Measurements from ENCODE around the gene AATK. TPM values are rescaled to one million over a fixed set of nuclear protein-coding genes. Genes with fewer than 3 reads are reported as not detected.

The AATK gene
- total and polyA plus RNA-seq, 9 of the 15 experiments (the other 6 are each of a cell fraction or from before 2014, with no cell fraction given): 0.11 to 0.55 (median 0.38) TPM; not detected in 5

- DNase-seq (ENCODE audit: extremely low read depth in 1 of 4, low spot score in 3 of 4) (no peak), FAIRE-seq (no peak), ATAC-seq (no peak)
- H2AFZ ChIP-seq (ENCODE audit: low read depth, low read length): no peak overlapping the region
- H3K9me3 ChIP-seq (replicated peaks; ENCODE audit: control insufficient read depth, insufficient read depth, low read depth, low read length): no peaks in the 10 kb centered on the region; the same call in 1 of the 2 replicates
- H3K27ac ChIP-seq (ENCODE audit: extremely low read depth, low read depth, low read length): no peak overlapping the region
- no TSS peak for BruUV-seq (replicated peaks)
- WGBS (ENCODE audit: insufficient coverage, low coverage, missing lambda C conversion rate): 22% methylated on average over 7 of the region's 7 CpGs
- no peak overlapping the region for H3K4me3 ChIP-seq
- H3K27me3 ChIP-seq (ENCODE audit: control insufficient read depth in 2 of 2, insufficient read depth in 2 of 2, low read length in 2 of 2): peaks cover 16 to 66% of the 10 kb centered on the region in 2 experiments
- H3K9ac ChIP-seq (ENCODE audit: insufficient read depth in 1 of 2, low read depth in 2 of 2, low read length in 2 of 2): no peak overlapping the region
- H3K9me1 ChIP-seq (ENCODE audit: control insufficient read depth, insufficient read depth, low read length): no peaks in the 10 kb centered on the region
- peaks cover 0 to 35% of the 10 kb centered on the region in 2 experiments; a peak in 3 of 5 replicates for H3K4me1 ChIP-seq (replicated peaks in 1 of 2; ENCODE audit: control insufficient read depth in 2 of 2, insufficient read depth in 2 of 2, low read length in 2 of 2)
- no peaks in the 10 kb centered on the region for H3K79me2 ChIP-seq (ENCODE audit: control insufficient read depth, insufficient read depth, low read length)
- no peaks in the 10 kb centered on the region for H4K20me1 ChIP-seq (replicated peaks; ENCODE audit: control insufficient read depth, insufficient read depth, low read length)
- POLR2A ChIA-PET: interaction anchor here (0.6 kb wide), 1 partner anchor 103 kb away, joined by 3 read pairs; no protein-coding TSS in a partner anchor
- in situ Hi-C loops (cut with MboI): no loop called here
- CTCF ChIA-PET (ENCODE audit: low intra/inter-chr PET ratio): no interaction called here
- H3K36me3 ChIP-seq (ENCODE audit: control insufficient read depth, insufficient read depth, low read length): no peaks in the 10 kb centered on the region
- TF ChIP-seq PRPF4 (IDR thresholded peaks at IDR 0.05; ENCODE audit: insufficient read depth, low read depth, low read length, poor library complexity, severe bottlenecking): no peak
- no peak for TF ChIP-seq PCBP2 (IDR thresholded peaks at IDR 0.05; ENCODE audit: low read depth, low read length, poor library complexity, severe bottlenecking)
- no peak for TF ChIP-seq ADNP (tag; IDR thresholded peaks at IDR 0.05)
- intact Hi-C loops (cut with micrococcal nuclease): no loop called here
- H3K4me2 ChIP-seq (ENCODE audit: insufficient read depth, low read length): no peak overlapping the region
Observed at GRCh38 chr17:81176666-81177065, 10.6 kb upstream of the AATK start.

GRCh38 chr17:81173762-81174155 lies 7.7 kb upstream of the AATK start:
- no peak overlapping the region for H3K4me3 ChIP-seq
- no peak overlapping the region for H2AFZ ChIP-seq (ENCODE audit: low read depth, low read length)
- ChIA-PET CTCF (ENCODE audit: low intra/inter-chr PET ratio) (no interaction called here), POLR2A (no interaction called here)
- no peaks in the 10 kb centered on the region; the same call in none of the 2 replicates for H3K9me3 ChIP-seq (replicated peaks; ENCODE audit: control insufficient read depth, insufficient read depth, low read depth, low read length)
- no peak overlapping the region for H3K27ac ChIP-seq (ENCODE audit: extremely low read depth, low read depth, low read length)
- H3K4me1 ChIP-seq (replicated peaks in 1 of 2; ENCODE audit: control insufficient read depth in 2 of 2, insufficient read depth in 2 of 2, low read length in 2 of 2): peaks cover 0 to 14% of the 10 kb centered on the region in 2 experiments; a peak in 3 of 5 replicates
- H3K9ac ChIP-seq (ENCODE audit: insufficient read depth in 1 of 2, low read depth in 2 of 2, low read length in 2 of 2): no peak overlapping the region
- H3K27me3 ChIP-seq (ENCODE audit: control insufficient read depth in 2 of 2, insufficient read depth in 2 of 2, low read length in 2 of 2): peaks cover 5 to 48% of the 10 kb centered on the region in 2 experiments; a peak in 4 of 5 replicates
- no TSS peak for BruUV-seq (replicated peaks)
- WGBS (ENCODE audit: insufficient coverage, low coverage, missing lambda C conversion rate): 0% methylated on average over 1 of the region's 1 CpG
- no peaks in the 10 kb centered on the region for H3K9me1 ChIP-seq (ENCODE audit: control insufficient read depth, insufficient read depth, low read length)
- H3K36me3 ChIP-seq (ENCODE audit: control insufficient read depth, insufficient read depth, low read length): no peaks in the 10 kb centered on the region
- no peaks in the 10 kb centered on the region for H3K79me2 ChIP-seq (ENCODE audit: control insufficient read depth, insufficient read depth, low read length)
- no peak for DNase-seq (ENCODE audit: extremely low read depth in 1 of 4, low spot score in 3 of 4)
- no peaks in the 10 kb centered on the region for H4K20me1 ChIP-seq (replicated peaks; ENCODE audit: control insufficient read depth, insufficient read depth, low read length)
- no peak for ATAC-seq
- in situ Hi-C loops (cut with MboI) (no loop called here), intact Hi-C loops (cut with micrococcal nuclease) (no loop called here)
- no peak overlapping the region for H3K4me2 ChIP-seq (ENCODE audit: insufficient read depth, low read length)
- FAIRE-seq: no peak
- TF ChIP-seq SMAD3 (CRISPR knock-in tag; conservative IDR thresholded peaks at IDR 0.05): no peak
- no peak for TF ChIP-seq ZHX1 (conservative IDR thresholded peaks at IDR 0.05; ENCODE audit: low read length)
- TF ChIP-seq GTF3C2 (IDR thresholded peaks at IDR 0.05; ENCODE audit: borderline replicate concordance, extremely low read depth, insufficient read length): no peak
- TF ChIP-seq CHD1 (IDR thresholded peaks at IDR 0.05; ENCODE audit: low read length): no peak
